HG03175 (cell line): Measurements from ENCODE around the gene NR6A1.

ENCODE experiments used
- ATAC-seq: cut with Tn5 transposase; IDR thresholded peaks from one replicate; pipeline ENCODE4 v1.9.1; 2021; ENCODE audit warnings: mild to moderate bottlenecking, moderate library complexity; ENCODE audit not compliant: unreplicated experiment

The NR6A1 gene

GRCh38 chr9:124593200-124593599 is 177.9 kb downstream of the NR6A1 start:
- no peak for ATAC-seq

- ATAC-seq: no peak
Measured at GRCh38 chr9:124590889-124591641, 180.0 kb downstream of the NR6A1 start.

DNA sequence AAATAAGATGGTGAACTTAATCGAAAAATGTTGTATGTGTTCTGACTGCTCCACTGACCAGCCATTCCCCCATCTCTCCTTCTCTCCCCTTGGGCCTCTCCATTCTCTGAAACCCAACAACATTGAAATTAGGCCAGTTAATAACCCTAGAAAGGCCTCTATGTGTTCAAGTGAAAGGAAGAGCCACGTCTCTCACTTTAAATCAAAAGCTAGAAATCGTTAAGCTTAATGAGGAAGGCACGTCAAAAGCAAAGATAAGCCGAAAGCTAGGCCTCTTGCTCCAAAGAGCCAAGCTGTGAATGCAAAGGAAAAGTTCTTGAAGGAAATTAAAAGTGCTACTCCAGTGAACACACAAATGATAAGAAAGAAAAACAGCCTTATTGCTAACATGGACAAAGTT is 186.5 kb downstream of the NR6A1 start:
- no peak for ATAC-seq

GRCh38 chr9:124583134-124583533 is 188.0 kb downstream of the NR6A1 start:
- no peak for ATAC-seq

DNA sequence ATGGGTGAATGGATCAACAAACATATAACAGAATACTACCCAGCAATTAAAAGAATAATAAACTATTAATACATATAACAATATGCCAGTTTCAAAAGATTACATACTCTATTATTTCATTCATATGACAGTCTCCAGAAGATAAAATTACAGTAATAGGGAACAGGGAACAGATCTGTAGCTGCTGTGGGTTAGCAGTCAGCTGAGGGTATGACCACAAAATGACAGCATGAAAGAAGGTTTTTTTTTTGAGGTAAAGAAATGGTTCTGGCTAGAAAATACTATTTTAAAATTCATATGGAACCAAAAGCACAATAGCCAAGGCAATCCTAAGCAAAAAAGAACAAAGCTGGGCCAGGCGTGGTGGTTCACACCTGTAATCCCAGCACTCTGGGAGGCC is 190.9 kb downstream of the NR6A1 start:
- ATAC-seq: no peak

DNA sequence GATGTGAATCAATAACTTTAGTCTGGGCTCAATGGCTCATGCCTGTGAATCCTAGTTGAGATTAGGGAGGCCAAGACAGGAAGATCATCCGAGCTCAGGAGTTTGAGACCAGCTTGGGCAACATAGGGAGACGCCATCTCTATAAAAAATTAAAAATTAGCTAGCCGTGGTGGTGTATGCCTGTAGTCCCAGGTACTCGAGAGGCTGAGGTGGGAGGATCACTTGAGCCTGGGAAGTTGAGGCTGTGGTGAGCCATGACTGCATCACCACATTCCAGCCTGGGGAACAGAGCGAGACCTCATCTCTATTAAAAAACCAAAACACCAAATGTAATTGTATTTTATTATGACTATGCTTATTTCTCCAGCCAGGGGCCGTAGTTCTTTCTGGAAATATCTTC is 194.4 kb downstream of the NR6A1 start:
- ATAC-seq: no peak

DNA sequence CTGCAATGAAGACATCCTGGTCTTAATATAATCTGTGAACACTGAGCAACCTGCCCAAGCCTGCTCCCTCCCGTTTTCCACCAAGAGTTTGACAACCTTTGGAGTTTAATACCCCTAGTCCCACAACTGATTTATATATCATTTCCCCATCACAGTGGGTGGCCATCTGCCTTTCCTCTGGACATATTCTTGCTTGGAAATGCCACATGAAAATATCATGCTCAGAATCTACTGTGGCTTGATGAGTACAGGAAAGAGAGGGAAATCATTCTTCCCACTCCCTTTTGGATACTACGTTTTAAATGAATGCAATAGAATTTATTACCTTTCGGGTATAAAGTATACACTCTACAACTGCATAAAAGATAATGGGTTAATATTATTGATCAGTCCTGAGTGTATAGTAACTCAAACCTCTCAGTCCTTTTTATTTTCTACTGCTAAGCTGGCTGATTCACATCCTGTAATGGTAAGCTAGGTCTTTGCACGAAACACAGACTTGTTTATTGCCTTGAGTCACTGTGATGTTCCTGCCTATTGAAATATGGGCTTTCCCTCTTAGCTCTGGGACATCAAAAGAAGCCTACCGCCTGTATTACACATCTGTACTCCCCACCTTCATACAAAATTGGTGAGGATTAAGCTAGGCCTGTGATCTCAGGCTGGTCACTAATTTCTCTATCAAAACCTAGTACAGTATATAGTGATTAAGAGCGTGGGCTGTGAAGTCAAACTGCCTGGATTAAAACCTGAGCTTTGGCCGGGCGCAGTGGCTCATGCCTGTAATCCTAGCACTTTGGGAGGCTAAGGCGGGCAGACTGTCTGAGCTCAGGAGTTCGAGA is 196.4 kb downstream of the NR6A1 start:
- ATAC-seq: no peak

DNA sequence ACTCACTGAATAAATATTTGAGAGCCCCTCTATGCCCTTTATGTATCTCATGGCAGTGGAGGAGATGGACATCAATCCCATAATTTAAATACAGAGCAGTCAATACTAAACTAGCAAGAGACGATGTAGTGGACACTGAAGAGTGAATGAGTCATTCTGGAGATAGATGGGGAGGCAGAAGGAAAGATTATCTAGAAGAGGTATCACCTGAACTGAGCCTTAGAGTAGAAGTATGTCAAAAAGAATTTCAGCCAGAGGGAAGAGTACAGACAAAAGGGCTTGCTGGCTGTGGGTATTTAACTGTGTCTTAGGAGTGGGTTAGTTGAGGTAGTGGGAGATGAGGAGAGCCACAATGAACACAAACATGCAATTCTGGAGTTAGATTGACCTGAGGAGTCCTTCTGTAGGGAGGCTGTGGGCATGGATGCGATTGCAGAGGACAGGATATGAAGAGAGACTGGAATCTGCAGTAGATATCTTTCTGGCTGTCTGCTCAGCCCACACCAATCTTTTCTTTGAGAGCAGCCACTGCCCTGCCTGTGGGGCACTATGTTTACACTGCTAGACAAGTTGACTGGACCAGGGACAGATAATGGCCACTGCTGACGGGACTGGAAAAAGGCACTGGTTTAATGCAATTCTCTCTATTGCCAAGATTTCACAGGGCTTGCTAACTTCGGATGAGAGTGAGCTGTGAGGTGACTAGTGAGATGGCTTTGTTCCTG is 200.0 kb downstream of the NR6A1 start:
- ATAC-seq: no peak

DNA sequence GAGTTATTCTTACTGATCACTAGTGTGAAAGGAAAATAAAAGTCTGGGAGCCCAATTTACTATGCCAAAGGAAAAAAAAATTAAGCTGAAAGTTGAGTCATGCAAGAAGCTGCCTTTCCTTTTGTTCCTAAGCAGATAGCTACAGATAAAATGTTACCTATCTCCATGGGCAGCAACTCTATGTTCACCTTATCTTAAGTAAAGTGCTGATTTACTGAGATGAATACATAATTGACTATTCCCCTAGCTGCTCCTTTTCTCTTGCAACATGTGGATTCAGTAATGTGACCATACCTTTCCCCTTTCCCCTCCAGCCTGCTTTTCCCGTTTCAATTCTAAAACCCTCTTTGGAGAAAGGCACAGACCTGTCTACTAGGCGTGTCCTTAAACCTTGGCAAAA is 201.2 kb downstream of the NR6A1 start:
- no peak for ATAC-seq

GRCh38 chr9:124567362-124567761 is 203.7 kb downstream of the NR6A1 start:
- no peak for ATAC-seq

DNA sequence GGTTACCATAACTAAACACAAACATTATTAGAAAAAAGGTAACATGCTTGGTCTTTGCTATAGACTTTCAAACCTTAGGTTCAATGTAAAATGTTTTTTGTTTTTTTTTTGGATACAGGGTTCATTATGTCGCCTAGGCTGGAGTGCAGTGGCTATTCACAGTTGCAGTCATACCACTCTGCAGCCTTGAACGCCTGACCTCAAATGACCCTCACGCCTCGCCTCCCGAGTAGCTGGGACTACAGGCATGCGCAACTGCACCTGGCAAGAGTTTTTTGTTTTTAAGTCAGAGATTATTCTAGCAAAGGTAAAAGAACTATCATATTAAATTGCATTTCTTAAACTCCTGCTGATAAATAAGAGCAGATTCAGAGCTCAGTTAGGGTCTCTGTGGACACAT is 208.8 kb downstream of the NR6A1 start:
- no peak for ATAC-seq

- no peak for ATAC-seq
Measured at GRCh38 chr9:124559871-124560270, 211.2 kb downstream of the NR6A1 start.

- no peak for ATAC-seq
Measured at GRCh38 chr9:124558777-124559470, 212.2 kb downstream of the NR6A1 start.

DNA sequence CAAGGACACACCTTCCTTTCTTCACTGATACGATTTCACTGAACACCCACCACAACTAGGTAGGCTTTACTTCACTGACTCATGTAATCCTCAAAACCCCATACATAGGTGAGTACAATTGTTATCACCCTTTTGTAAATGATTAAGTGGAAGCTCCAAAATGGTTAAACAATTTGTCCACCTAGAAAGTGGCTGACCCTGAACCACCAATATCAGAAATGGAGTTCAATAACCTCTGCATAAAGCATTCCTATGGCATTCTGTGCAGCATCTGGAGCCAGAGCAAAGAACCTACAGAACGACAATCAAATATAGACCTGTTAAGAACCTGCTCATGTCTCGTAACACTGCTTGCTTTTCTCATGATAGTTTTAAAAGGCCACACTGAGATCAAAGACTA is 213.2 kb downstream of the NR6A1 start:
- no peak for ATAC-seq

DNA sequence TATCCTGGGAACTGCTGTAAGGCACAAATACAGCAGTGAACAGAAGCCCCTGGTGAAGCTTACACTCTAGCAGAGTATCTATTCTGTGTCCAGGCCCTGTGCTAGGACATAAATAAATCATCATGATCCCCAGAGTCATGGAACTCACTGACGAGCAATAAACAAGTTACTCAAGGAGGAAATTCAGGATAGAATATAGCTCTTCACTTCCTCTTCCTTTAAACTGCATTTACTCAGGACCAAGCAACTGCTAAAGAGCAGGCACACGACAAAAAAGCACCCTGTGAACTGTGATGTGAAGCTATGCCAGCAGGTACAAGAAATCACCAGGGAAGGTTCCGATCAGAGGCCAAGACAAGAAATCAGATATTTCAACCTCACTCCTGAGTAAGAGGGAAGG is 216.1 kb downstream of the NR6A1 start:
- ATAC-seq: no peak

GRCh38 chr9:124553738-124554137 is 217.4 kb downstream of the NR6A1 start:
- ATAC-seq: no peak

- ATAC-seq: no peak
Measured at GRCh38 chr9:124552273-124552605, 218.9 kb downstream of the NR6A1 start.

GRCh38 chr9:124551472-124552272 is 219.4 kb downstream of the NR6A1 start:
- ATAC-seq: no peak

GRCh38 chr9:124550072-124550471 is 221.0 kb downstream of the NR6A1 start:
- no peak for ATAC-seq

- ATAC-seq: no peak
Measured at GRCh38 chr9:124549016-124549415, 222.1 kb downstream of the NR6A1 start.
